ENCODE data around the gene VPS29.
A peak's percentile ranks its signal among the peaks of the same experiment; 100 is the strongest.
"Not testable (repeated sequence)": the region's sequence is repeated elsewhere in the genome, so short reads cannot be mapped to it uniquely, and the experiment has no call there.

Gene VPS29

DNA sequence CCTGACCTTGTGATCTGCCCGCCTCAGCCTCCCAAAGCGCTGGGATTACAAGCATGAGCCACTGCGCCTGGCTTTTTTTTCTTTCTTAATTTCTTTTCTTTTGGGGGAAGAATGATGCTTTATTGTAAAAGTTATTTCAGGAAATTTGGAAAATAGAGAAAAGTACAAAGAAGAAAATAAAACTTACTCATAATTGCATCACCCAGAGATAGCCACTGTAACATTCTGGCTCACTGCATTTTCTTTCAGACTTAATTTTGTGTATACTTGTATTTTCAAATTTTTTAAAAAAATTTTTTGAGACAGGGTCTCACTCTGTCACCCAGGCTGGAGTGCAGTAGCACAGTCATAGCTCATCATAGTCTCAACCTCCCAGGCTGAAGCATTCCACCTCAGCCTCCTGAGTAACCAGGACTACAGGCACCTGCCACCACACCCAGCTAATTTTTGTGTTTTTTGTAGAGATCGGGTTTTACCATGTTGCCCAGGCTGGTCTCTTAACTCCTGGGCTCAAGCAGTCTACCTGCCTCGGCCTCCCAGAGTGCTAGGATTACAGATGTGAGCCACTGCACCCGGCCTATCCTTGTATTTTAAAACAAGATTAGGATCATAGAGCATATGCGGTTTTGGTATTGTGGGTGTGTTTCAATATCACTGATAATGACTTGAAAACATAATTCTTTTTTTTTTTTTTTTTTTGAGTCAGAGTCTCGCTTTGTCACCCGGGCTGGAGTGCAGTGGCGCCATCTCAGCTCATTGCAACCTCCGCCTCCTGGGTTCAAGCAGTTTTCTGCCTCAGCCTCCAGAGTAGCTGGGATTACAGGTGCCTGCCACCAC lies 19.2 kb upstream of the VPS29 start:
- not testable (repeated sequence) for DNase-seq

DNA sequence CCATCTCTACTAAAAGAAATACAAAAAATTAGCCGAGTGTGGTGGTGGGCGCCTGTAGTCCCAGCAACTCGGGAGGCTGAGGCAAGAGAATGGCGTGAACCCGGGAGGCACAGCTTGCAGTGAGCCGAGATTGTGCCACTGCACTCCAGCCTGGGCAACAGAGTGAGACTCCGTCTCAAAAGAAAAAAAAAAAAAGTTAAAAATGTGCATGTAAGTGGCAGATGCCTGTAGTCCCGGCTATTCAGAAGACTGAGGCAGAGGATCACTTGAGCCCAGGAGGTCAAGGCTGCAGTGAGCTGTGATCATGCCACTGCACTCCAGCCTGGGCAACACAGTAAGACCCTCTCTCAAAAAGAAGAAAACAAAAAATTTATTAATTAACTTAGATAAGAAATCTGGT lies 16.1 kb upstream of the VPS29 start:
- DNase-seq = not testable (repeated sequence)

DNA sequence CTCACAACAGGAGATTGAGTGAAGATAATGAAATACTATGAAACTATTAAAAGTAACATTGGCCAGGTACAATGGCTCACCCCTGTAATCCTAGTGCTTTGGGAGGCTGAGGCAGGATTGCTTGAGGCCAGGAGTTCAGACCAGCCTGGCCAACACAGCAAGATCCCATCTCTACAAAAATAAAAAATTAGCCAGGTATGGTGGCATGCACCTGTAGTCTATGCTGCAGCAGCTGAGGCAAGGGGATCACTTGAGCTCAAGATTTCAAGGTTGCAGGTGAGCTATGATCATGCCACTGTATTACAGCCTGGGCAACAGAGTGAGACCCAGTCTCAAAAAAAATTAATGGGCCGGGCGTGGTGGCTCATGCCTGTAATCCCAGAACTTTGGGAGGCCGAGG lies 15.1 kb upstream of the VPS29 start:
- no peak for DNase-seq

DNA sequence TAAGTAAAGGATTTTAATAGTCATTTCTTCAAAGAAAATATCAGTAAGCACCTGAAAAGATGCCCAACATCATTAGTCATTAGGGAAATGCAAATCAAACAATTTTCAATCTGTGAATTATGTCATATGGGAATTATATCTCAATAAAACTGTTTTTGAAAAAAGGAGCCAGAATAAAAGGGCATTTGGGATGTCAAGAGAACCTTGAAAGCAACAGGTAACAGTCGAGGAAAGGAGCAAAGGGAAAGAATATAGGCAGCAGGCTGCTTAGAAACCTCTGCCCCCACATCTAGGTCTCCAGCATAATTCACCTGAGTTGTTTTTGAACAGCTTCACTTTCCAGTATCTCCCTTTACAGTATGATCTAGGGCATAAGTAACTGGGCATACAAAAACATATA lies 12.5 kb upstream of the VPS29 start:
- DNase-seq = no peak

DNA sequence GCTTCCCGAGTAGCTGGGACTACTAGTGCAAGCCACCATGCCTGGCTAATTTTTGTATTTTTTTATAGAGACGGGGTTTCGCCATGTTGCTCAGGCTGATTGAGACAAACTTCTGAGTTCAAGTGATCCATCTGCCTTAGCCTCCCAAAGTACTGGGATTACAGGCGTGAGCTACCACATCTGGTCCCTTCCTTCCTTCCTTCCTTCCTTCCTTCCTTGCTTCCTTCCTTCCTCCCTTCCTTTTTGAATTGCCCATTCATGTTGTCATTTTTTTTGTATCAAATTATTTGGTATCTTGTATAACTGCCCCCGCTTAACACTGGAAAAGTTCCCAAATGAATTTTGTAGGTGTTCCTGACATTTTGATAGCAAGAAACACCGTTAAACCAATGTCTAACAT lies 11.9 kb upstream of the VPS29 start:
- DNase-seq = no peak

DNA sequence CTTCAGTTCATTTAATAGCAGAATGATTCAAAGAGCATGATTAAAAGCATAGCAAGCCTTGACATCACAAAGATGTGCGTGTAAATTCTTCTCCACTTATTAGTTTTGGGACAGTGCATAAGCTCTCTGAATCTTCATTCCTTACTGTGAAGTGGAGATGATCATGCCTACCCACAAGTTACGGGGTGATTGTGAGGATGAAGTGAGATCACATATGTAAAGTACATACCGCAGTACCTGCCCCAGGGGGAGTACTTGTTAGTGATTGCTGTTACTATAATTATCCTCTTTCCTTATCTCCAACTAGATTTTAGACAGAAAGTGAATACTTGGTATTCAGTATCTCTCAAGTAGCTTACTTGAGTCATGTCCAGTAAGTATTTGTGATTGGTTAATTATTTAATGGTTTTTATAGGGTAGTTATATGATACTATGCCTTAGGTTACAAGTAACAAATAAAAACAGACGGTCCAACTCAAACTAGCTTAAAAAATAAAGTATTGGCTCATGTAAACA lies 6.2 kb upstream of the VPS29 start:
- no peak for DNase-seq

DNA sequence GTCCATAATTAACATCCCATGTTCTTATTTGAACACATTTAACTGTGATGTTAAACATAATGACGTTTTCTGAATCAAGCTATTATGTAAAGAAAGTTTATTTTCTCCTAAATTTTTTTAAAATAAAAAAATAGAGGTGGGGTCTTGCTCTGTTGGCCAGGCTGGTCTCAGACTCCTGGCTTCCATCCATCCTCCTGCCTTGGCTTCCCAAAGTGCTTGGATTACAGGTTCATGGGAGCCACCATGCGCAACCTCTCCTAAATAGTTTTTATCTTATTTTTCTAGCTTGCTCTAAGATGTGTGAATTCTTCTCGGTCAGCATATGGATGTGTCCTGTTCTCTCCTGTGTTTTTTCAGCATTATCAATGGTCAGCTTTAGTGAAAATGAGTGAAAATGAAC lies 3.4 kb upstream of the VPS29 start:
- no peak for DNase-seq

DNA sequence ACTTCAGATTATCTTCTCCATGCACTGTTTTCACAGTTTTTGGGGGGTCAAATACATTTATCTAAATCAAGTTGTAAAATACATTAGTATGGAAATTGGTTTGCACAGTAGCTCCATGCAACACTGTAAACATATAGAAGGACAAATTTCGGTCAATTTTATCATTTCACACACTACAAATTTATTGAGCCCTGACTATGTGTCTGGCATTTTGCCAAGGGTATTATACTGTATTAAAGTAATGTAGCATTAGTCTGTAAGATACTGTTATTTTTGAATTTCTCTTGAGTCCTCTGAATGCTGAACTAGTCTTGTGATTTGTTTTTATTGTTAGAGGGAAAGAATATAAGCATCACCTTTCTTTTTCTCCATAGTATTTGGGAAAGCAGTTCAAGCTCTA lies 1.5 kb upstream of the VPS29 start:
- no peak for DNase-seq

DNA sequence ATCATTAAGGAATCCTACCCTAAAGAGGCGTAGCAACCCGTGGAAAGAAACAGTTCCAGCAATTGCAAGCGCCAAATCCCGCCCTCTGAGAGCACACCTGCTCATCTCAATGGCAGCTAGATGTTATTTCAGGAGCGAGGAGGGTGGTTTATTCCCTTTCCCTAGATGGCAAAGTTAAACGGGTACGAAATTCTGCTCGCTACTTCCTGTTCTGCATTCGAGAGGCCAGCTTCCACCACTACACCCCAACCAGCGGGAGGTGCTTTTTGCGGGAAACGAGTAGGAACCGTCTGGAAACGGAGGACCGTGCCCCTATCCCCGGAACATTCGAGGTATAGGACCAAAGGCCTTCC lies 536 bp downstream of the VPS29 start:
- DNase-seq = peak; percentile 54

DNA sequence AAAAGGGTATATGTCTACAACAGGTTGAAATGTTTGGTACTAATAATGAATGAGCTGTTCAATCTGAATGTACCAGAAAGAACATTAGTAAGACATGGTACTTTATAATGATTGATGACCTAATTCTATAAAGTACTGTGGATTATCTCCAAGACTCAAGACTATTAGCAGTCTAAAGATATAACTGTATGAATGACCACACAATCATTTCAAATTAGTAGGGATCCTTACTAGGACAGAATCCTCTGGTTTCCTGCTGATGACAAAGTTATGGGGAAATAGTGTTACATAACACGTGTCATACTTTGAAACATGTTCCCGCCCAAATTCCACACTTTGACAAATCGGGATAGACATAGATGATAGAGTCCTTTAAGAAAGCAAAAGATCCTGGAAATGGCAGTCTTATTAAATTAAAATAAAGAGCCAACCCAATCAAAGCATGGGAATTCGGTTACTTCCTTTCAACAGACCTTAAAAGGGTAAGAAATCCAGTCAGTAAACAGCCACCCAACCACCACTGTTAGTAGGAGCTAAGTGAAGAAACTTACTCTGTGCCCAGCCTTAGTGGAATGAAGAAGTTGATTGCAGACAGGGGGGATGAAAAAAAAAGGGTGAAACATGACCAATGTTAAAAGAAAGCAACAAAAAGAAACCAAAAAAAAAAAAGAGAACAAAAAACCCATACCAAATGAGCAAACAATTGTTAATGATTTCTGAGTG lies 2.8 kb downstream of the VPS29 start:
- DNase-seq = peak; percentile 57

DNA sequence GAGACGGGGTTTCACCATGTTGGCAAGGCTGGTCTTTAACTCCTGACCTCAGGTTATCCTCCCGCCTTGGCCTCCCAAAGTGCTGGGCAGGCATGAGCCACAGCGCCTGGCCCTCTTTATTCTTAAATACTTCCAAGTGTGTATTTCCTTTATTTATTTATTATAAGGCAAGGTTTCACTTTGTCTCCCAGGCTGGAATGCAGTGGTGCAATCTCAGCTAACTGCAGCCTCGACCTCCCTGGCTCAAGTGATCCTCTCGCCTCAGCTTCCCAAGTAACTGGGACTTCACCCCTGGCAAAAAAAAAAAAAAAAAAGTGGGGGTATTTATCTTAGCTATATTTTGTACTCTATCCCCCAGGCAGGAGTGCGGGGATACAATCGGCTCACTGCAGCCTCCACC lies 26.5 kb downstream of the VPS29 start:
- DNase-seq = no peak

DNA sequence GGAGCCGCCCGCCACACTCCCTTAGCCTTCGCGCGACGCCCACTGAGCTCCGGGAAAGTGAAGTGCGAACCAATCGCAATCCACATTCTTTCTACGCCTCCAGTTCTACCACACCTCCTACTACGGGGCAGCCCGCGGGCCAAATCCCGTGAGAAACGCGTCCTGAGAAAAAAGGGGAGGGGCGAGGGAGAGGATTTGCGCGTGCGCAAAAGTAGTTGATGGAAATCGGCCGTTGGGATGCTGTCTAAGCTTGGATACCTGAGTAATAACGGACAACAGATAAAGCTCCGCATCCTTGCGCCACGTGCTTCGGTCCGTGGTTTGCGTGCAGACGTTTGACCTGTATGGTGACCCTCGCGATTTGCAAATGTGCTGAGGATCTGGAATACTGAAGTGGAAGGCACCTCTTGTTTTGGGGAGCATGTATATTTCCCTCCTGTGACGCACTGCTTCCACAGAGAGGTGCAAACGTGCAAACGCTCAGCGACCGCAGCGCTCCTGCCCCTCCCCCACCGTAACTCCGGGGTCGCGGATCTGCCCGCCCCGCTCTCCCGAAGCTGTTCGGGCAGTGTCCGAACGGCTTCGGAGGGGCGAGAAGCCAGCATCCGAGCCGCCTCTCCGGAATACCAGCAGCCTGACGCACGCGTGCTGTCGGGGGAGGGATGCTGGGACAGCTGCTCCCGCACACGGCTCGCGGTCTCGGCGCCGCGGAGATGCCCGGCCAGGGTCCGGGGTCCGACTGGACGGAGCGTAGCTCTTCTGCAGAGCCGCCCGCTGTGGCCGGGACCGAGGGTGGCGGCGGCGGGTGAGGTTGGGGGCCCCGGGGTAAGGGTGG lies 33.5 kb downstream of the VPS29 start, which contains the start of the genes FAM216A and GPN3:
TSS of gene FAM216A (plus strand) at position 632 of the 835 bp plus-strand sequence. CDS start at position 663, 31 bp downstream.
TSS of gene GPN3 (minus strand) at position 44 of the 835 bp plus-strand sequence. CDS start 54 bp downstream, outside the sequence.
- peak; percentile 98 for DNase-seq

DNA sequence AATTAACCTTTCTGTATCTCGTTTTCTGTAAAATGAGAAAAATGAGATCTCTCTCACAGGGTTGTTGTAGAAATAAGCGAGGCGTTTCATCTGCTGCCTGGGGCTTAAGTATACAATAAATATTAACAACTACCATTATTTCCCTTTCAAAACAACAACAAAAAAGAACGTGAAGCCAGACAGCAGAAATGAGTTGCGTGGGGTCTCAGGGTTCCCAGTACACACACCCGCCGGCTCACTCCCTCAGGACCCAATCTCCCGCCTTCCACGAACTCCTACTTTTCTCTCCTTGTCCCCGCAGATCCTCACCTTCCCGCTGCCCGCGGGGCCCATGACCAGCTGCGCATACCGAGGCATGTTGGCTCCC lies 34.1 kb downstream of the VPS29 start:
- no peak for DNase-seq

DNA sequence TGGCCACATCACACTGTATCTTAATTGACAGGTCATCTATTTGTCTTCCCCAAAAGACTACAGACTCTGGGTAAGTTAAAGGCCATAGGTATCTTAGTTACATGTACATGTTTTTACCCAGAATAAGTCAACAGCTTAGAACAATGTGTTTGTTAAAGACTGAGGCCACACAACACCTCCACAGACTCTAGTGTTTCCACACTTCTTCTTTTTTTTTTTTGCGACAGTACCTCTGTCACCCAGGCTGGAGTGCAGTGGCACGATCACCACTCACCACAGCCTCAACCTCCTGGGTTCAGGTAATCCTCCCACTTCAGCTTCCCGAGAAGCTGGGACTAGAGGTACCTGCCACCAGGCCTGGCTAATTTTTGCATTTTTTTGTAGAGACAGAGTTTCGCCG lies 35.1 kb downstream of the VPS29 start:
- DNase-seq = no peak

DNA sequence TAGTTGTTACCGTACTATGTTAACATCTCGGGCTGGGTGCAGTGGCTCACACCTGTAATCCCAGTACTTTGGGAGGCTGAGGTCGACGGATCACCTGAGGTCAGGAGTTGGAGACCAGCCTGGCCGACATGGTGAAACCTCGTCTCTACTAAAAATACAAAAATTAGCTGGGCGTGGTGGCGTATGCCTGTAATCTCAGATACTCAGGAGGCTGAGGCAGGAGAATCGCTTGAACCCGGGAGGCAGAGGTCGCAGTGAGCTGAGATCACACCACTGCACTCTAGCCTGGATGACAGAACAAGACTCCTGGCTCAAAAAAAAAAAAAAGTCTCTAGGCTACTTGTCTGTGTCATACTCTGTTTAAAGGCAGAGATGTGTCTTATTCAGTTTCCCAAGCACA lies 36.1 kb downstream of the VPS29 start:
- DNase-seq = not testable (repeated sequence)

DNA sequence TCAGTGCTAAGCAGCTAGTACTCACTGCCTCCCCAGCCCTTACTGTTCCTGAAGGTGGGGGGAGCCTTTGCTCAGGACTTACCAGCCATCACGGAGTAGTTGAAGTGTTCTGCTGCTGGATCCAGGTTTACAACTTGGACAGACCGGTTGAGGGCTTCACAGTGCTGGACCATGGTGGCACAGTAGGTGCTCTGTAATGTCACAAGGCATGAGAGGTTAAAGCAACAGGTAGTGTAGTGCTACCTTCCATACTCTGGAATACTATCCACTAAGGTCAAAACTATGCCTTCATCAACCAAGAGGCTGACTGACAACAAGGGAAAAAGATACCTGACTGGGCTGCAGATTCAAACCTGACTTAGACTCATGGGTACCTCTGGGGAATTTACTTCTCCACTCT lies 36.9 kb downstream of the VPS29 start:
- DNase-seq = no peak

DNA sequence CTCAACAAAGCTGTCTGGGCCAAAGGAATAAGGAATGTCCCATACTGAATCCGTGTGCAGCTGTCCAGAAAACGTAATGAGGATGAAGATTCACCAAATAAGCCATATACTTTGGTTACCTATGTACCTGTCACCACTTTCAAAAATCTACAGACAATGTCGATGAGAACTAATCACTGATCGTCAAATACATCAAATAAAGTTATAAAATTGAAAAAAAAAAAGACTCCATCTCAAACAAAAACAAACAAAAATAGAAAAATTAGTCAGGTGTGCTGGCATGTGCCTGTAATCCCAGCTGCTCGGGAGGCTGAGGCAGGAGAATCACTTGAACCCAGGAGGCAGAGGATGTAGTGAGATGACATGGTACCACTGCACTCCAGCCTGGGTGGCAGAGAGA lies 40.7 kb downstream of the VPS29 start:
- not testable (repeated sequence) for DNase-seq

DNA sequence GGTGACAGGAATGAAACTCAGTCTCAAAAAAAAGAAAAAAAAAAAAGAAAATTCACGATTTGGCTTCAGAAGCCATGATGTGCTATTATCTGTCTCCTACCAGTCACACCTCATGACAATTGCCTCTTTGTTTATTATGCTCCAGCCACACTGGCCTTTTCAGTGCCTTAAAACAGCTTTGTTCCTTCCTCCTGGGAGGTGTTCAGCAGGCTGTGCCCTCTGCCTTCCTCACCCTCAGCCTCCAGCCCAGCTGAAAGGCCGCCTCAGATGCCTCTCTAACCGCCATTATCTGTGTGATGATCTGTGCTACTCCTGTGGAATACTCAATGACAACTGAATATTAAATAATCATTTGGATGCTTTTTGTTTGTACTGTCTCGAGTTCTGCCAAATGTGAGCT lies 43.2 kb downstream of the VPS29 start:
- DNase-seq = no peak

DNA sequence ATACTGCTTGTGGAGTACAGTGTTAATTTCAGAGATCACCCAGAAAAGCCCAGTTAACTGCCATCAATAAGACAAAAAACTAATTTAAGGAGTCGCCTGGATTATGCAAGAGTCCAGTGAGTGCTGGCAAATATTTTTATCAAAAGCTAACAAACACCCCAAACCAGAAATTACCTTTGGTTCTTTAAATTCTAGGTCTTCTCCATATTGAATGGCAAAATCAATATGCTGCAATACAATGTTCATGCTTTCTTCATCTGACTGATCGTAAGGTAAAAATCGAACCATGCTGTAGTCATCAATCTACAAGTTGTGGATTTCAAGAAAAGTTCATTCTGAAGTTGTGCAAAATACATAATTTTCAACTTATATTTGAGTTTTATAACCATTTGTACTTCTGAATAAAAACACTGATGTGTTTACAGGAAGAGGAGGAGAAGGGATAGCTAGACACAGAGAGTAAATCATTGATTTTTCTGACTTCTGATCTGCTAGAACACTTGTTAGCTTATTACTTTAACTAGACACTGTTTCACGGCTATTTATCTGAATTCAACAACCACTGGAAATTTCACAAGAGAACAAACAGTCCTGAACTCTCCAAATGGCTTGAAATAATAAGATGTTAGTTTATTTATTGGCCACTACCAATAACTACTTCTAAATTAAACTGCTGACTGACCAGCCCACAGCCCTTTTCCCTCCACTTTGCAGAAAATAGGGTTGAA lies 48.2 kb downstream of the VPS29 start:
- DNase-seq = no peak

DNA sequence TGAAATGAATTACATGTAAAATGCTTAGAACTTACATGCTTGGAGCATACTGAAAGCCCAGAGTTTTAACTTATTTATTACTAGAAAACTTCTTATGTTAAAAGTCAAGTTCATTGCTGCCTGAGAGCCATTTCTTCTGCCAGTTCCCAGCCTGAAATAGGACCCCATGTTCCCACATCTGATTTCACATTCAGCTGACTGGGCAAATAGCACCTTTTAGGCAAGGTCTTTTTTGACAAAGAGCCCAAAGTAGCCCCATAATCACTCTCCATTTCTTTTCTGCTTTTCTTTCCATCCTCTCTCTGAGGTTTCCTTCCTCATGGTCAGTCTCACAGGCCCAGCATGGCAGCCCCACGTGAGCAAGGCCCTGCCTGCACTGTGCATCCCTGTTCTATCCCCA lies 50.6 kb downstream of the VPS29 start:
- DNase-seq = no peak

DNA sequence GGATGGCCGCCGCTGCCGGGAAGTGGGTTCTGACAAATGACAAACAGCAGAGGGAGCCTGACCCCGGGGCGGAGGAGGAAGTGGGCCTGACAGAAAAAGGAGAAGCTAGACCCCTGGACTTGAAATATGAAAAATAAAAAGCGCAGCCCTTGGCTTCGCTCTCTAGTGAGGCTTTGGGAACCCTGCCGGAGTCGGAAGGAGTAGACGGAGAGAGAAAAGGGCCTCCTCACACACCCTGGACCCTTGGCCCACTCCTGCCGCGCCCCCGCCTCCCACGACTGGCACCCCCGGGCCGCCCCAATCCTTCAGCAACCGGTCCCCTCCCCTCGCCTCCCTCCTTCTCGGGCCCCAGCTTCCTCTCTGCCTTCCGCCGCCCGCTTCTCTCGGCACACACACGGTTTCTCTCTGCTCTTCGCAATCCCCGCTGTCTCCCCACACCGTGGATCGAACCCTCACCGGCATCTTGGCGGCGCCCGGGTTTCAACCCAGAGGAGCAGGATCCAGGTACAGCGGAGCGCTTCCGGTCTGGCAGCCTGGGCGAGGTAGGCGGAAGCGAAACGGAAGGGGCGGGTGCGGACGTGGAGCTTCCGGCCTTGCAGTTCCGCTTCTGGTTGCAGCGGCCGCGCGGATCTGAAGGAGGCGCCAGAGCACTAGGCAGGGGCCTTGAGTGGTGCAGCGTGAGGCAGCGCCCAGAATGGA lies 52.0 kb downstream of the VPS29 start, which contains the start of gene ARPC3:
TSS of gene ARPC3 (minus strand) at position 539 of the 699 bp plus-strand sequence. CDS start at position 462, 77 bp downstream.
- DNase-seq = peak; percentile 100

DNA sequence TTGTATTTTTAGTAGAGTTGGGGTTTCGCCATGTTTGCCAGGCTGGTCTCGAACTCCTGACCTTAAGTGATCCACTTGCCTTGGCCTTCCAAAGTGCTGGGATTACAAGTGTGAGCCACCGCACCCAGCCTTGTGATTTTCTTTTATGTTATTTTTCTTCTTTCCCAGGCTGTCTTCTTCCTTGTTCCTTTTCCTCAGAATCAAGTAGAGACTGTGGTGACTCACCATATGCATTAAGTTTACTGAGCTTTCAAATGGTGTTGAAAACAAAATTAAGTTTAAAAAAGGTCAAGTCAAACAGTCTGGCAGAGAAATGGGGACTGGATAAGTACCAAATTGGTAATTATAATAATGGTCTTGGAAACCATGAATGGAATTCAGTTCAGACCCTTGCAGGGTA lies 57.5 kb downstream of the VPS29 start:
- DNase-seq = no peak

Data from HCEC 1CT (cell line).